Hepatocyte (in vitro differentiated cells): ENCODE data around the gene ANO2.

Experiments
- CTCF ChIP-seq: fragments of 200-600 bp; sonication (generic); IDR thresholded peaks from 2 replicates; pipeline ENCODE4 v1.5.1; 2016; ENCODE audit warnings: antibody characterized with exemption, mild to moderate bottlenecking; ENCODE audit not compliant: poor library complexity
- EZH2 ChIP-seq: fragments of 200-600 bp; sonication (generic); IDR thresholded peaks from 2 replicates; pipeline ENCODE4 v1.6.1; 2016; ENCODE audit warnings: antibody characterized with exemption, mild to moderate bottlenecking, borderline replicate concordance
- EZH2phosphoT487 ChIP-seq: fragments of 200-600 bp; sonication (generic); IDR thresholded peaks from one replicate; pipeline ENCODE4 v1.6.1; 2018; ENCODE audit warnings: antibody characterized with exemption, mild to moderate bottlenecking, low read depth, moderate library complexity; ENCODE audit not compliant: unreplicated experiment, severe bottlenecking

GRCh38 chr12:5694759-5695409, 250.2 kb downstream of the ANO2 start:
- no peak for TF ChIP-seq CTCF
- TF ChIP-seq EZH2phosphoT487: no peak
- TF ChIP-seq EZH2: no peak
